NOMO-1 treated with dmso at 0.1 percent for 144 hours (cell line): ENCODE results near the gene ABR.

ENCODE experiments used
- DNase-seq: peaks from one replicate; lab custom pipeline; 2025; ENCODE audit not compliant: unreplicated experiment; lab: John Stamatoyannopoulos, UW

ABR gene

GRCh38 chr17:1034652-1035210, 145.1 kb downstream of the ABR start:
- DNase-seq = no peak

DNA sequence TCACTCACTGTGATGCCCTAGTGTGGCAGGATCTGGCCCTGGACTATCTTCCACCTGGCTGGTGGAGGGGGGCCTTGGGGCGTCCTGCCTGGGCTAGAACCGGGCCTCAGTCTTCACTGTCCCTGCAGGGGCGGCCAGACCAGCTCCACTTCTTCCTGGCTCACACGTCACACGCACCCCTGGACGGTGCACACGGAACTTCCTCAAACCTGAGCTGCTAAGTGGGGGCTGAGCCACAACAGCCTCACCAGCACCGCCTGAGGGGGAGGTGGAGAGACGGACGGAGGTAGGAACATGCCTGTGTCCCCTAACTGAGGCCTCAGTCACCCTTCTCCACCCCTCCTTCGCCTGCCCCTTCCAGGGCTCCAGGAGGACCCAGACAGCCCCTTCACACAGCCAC, 146.3 kb downstream of the ABR start:
- no peak for DNase-seq

GRCh38 chr17:1032391-1032790, 147.4 kb downstream of the ABR start:
- DNase-seq = no peak

DNA sequence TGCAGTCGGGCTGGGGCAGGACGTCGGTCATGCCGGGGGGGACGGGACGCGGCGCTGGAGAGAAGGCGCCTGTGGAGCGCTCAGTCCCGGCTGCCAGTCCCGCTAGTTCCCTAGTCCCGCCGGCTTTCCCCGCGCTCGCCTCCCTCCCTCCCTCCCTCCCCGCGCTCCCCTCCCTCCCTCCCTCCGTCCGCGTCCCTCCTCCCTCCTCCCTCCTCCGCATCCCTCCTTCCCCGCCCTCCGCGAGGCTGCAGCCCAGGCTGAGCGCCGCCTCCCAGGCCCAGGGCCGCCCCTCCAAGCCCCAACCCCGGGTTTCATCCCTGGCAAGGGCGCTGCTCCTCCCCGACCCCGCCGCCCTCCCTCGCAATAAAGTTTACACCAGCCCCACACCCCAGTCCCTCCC, 148.1 kb downstream of the ABR start:
- no peak for DNase-seq

- no peak for DNase-seq
These were observed 148.9 kb downstream of the ABR start for GRCh38 chr17:1030684-1031532.

DNA sequence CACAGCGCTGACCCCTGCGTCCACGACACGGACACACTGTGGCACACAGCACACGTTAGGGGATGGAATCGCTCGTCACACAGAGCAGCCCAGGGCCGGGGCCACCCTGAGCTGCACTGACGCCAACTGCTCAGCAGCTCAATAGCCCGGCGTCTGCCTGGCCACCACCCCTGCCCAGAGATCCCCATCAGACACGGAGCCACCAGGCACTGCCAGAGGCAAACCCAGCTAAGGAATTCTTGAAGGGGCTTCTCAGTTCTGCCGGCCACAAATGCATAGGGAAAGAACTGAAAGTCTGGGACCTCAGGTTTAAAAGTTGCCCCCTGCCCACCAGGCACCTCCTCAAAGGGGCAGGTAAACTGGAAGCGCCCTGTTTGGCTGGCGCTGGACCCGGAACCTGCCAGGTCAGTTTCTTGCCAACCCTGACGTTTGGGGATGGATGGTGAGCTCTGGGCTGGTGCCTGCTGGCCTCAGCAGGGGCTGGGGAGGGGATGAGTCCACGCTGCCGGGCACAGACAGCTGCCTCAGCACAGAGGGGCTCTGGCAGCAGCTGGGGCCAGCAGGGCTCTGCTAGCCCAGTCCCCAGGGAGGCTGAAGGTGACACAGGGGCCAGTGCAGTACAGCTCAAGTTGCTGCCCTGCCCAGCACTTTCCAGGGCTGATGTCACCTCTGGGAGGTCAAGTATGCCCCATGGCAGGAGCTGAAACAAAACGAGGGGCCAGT, 149.7 kb downstream of the ABR start:
- DNase-seq = no peak

- no peak for DNase-seq
These were observed 150.4 kb downstream of the ABR start for GRCh38 chr17:1029196-1029921.

DNA sequence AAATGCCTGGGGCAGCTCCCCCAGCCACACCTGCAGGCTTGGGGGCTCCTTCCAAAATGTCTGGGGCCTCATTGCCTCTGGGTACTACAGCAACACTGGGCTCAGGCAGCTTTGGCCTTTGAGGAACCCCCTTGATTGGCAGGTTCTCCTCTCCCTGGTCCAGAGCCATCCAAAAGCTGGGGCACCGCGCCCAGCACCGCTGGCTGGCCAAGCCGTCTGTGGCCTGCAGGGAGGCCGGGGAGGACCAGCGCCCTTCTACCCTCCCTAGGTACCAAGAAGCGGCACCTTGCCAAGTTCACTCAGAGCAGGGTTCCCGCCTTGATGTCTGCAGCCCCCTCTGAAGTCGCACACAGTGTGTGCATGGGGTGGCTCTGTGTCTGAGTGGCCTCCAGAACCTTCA, 152.7 kb downstream of the ABR start:
- no peak for DNase-seq

- DNase-seq = no peak
These were observed 153.2 kb downstream of the ABR start for GRCh38 chr17:1026599-1026975.

DNA sequence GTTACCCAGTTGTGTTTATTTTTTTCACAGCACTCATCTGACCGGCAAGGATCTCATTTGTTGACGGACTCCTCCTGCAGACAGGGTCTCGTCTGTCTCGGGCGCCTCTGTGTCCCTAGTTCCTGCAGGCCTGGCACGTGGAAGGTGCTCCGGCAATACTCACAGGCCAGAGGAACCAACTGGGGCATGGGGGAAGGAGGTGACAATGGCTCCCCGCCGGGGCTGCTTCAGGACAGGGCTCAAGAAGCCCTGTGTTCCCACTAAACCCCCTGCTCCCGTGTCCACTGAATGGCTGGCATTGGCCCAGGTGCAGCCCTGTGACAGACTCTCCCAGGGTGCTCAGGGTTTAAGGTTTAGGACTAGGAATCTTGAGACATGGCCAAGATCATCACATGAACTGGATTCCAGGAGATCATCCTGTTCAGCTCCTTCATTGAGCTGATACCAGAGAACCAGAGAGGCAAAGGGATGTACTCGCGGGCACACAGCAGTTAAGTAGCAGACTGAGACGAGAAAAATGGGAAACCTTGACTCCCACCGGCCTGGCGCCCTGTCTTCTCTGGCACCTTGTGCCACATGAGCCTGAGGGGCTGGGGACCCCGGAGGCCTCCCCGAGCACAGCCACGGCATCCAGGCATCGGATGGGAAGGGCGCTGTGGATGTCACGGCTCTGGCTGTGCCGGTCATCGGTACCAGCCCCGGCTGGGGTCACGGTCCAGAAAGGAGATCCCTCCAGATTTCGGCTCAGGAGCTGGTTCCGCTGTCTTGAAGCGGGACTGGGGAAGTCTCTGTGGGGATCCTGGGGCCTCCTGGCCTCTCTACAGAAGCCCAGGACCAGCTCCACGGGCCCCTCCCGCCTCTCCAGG, 153.8 kb downstream of the ABR start:
- DNase-seq = no peak

DNA sequence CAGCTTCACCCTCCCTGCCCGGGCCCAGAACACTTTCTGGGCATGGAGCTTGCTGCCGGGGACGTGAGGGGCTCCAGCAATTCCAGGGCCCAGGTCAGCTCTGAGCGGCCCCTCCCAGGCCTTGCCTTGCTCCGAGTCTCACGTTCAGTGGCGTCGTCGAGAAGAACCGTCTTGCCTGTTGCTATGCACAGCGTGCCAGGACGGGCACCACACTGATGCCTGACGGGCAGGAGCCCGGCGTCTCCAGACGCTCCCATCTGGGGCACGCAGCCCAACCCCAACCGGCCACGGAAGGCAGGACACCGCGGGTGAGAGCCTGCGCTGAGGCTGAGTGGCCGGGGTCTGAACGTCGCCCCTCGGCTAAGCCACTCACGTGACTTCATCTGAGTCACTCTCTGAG, 155.7 kb downstream of the ABR start:
- DNase-seq = no peak

DNA sequence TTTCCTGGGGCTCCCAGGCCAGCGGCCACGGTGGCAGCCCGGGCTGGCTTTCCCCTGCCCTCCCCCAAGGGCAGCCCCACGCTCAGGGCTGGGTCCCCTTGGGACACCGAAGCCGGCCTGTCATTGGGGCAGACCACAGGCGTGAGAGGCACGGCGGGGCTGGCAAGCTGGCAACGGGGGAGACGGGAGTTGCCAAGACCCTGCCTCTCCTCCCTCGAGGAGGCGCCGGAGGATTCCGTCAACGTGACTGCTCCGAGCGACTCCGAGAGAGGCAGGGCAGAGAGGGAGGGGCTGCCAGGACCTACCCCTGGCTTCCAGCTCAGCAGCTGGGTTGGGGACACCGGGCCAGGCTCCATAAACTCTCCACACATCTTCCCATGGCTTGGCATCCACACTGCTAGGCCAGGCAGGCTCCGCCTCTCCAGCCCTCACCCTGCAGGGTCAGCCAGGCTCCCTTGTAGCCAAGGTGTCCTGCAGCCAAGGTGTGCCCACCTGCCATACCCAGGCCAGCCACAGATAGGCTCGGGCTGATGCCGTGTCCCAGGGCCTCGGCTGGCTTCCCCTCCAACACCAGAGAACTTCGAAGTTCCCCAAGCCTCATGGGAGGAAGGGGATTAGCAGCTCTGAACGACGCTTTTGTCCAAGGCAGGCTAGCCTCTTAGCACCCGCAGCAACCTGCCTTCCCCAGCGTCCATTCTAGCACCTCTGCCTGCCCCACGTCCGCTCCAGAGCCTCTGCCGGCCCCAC, 157.3 kb downstream of the ABR start:
- no peak for DNase-seq

DNA sequence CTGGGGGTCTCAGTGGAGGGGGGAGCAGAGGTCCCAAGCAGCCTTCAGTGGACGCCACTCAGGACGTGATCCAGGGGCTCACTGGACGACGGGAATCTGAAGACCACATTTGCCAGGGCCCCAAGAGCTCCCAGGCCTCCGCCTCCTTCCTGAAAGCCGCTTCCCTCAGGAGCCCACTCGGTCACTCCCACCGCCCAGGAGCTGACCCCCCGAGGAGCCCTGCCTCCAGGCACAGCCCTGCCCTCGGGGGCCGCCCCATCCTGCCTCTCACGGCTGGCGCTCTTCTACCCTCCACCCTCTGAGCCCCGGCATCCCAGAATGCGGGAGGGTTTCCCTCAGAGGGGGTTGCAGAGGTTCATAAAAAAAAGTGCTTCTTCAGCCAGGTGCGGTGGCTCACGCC, 158.6 kb downstream of the ABR start:
- DNase-seq = no peak

GRCh38 chr17:1019451-1019850, 160.3 kb downstream of the ABR start:
- DNase-seq = no peak

DNA sequence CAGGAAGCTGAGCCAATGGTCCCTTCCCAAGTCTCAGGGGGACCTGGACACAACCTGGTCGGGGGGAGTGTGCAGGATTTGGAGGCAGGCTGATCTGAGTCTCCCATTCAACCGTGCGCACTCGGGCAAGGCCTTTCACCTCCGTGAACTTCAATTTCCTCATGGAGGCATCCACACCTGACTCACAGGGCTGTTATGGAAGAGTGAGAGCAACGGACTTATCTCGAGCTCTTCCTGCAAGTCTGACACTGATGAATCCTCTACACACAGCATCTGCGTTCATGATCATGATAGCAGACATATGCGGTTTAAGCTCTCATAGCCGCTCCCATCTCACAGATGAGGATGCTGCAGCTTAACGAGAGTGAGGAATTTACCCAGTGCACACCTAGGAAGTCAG, 161.2 kb downstream of the ABR start:
- DNase-seq = no peak

GRCh38 chr17:1013729-1014090, 166.1 kb downstream of the ABR start:
- DNase-seq = no peak

DNA sequence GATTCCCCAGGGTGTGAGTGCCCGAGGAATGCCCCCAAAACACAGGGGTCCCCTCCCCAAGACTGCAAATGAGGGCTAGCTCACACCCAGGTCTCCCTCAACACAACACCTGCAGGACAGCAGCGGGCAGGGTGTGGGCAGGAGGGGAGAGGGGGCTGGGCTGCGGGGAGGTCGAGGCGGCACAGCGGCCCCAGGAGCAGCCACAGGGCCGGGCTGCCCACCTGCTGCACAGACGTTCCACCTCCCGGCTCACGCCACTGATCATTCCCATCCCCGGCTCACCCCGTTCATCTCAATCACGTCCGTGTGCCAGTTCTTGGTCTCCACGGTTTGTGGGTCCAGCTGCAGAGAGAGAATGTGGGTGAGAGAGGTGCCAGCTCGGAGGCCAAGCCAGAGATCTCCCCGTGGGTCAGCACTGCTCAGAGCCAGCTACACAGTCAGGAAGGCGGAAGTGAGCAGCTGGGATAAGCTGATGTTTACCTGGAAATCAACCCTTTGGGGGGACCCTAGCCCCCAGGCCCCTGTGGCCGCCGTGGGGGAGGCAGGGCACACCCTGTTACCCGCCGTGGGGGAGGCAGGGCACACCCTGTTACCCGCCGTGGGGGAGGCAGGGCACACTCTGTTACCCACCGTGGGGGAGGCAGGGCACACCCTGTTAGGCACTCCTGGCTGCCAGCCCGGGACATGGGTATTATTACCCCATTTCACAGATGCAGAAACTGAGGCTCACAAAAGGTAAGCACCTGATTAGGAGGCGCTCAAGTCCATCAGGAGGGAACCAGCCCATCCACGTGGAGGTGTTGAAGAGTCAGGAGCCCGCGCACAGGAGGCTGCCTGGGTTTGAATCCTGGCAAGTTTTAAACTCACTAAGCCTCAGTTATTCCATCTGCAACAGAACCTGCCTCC, 166.7 kb downstream of the ABR start:
- DNase-seq = no peak

DNA sequence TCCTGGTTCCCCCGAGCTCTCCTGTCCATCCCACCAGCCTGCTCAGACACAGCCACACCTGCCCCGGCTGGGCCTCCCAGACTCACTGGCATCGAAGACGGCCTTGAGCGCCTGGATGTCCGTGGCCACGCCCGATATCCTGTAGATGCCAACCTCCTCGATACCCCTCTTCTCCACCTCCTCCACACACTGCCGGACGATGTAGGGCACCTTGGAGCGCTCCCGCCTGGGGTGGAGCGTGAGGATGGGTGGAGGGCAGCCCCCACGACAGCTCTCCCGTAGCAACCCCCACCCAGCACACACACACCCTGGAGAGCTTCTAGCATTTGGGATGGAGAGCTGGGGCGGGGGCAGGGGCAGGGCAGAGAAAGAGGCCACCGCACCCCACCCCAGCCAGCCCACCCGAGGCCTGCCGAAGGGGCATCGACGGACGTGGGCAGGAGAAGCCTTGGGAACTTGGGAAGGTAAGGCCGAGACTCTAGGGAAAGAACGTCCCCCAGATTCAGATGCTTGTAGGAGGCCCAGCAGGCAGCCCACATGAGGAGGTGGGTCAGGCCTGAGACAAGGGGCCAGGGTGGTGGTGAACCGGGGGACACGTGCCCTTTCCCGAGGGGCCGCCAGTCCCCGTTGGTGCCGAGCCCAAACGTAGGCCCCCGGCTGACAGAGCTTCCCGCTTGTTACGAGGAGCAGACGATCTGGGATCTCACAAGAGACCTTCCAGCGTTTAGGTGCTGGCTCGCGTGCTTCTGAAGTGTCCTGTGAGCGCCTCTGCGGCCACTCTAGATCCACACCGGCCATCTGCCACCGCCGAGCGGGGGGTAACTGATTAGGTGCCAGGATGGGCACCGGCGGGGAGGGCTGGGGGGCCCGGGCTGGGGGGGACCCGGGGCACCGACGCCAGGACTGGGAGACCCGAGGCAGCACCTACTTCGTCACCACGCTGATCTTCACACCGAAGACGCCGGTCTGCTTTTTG, 167.7 kb downstream of the ABR start:
- DNase-seq = no peak
